GM18508 (cell line): Measurements from ENCODE around the gene C3.
"Not testable (repeated sequence)": the region's sequence is repeated elsewhere in the genome, so short reads cannot be mapped to it uniquely, and the experiment has no call there.

ENCODE experiments used
- ATAC-seq: cut with Tn5 transposase; IDR thresholded peaks from one replicate; pipeline ENCODE4 v1.9.1; 2021; ENCODE audit warnings: moderate number of reproducible peaks; ENCODE audit not compliant: insufficient read depth, unreplicated experiment

The C3 gene

GRCh38 chr19:6714749-6715555 lies 5.5 kb downstream of the C3 start:
- ATAC-seq, result no peak

DNA sequence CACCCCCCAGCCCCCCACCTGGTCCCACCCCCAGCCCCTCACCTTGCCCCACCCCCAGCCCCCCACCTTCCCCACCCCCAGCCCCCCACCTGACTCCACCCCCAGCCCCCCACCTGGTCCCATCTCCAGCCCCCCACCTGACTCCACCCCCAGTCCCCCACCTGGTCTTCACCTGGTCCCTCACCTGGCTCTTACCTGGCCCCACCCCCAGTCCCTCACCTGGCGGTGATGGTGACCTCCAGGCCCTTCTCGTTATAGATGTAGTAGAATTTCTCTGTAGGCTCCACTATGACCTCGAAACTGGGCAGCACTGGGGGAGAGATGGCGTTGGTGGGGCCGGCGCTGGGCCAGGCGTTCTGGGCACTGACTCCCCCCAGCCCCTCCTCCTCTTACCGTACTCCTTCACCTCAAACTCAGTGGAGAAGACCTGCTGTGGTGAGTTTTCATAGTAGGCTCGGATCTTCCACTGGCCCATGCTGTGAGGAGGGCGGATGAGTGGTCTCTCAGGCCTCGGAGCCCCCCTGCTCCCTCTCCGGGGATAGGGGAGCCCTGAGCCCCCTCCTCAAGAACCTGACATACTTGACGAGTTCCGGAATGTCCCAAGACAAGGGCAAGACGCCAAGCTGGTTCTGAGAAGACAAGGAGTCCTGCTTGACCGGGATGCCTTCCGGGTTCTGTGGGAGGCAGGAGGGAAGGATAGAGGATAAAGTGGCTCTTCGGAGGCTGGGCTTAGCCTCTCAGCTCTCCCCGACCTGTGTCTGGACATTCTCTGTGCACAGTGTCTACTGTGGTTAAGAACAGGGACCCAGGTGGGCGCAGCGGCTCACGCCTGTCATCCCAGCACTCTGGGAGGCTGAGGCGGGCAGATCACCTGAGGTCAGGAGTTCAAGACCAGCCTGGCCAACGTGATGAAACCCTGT lies 6.4 kb downstream of the C3 start:
- no peak for ATAC-seq

DNA sequence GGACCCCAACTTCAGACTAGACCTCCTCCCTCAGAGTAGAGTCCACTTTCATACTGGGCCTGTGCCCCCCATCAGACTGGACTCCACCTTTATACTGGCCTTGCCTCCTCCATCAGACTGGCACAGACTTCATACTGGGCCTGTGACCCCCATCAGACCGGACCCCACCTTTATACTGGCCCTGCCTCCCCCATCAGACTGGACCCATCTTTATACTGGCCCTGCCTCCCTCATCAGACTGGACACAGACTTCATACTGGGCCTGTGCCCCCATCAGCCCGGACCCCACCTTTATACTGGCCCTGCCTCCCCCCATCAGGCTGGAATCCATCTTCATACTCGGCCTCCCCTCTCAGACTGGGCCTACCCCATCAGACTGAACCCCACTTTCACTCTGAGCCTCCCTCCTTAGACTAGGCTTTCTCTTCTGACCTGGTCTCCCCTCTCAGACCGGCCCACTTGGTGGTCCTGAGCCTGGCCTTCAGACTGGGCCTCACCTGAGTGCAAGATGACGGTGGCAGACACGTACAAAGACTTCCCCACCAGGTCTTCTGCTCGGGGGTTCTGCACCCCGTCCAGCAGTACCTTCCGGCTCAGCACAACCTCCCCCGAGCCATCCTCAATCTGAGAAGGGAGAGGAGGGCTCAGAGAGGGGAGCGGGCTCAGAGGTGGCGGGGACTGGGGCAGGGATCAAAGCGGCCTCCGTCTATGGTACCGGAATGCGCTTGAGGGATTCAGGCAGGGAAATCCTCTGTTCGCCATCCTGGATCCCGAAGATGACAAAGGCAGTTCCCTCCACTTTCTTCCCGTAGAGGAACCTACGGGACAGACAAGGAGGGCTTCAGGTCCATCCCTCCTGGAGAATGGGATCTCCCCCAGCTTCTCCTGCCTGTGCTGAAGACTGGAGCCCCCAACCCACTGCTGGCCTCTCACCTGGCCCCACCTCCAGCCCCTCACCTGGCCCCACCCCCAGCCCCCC lies 7.5 kb downstream of the C3 start:
- no peak for ATAC-seq

- no peak for ATAC-seq
Measured at GRCh38 chr19:6712231-6712630, 8.2 kb downstream of the C3 start.

DNA sequence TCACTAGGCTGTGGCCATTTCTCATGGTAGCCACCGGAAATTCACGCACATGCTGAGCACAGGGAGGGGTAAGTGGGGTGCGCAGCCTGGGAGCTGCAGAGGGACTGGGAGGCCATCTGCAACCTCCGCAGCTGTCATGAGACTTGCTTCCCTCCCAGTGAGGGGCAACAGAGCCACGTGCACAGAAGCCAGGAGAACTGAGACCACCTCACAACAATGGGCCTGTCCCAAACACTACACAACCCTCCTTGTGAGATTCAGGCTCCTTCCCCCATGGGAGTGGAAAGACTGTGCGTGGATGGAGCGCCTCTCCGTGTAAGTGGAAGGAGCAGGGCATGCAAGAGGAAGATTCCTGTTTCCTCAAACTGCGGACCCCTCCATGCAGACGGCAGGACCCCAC lies 8.8 kb downstream of the C3 start:
- ATAC-seq, result no peak

GRCh38 chr19:6711078-6711361 lies 9.4 kb downstream of the C3 start:
- ATAC-seq, result no peak

- no peak for ATAC-seq
Measured at GRCh38 chr19:6710273-6711077, 10.0 kb downstream of the C3 start.

GRCh38 chr19:6709549-6709948 lies 10.9 kb downstream of the C3 start:
- ATAC-seq, result no peak

- not testable (repeated sequence) for ATAC-seq
Measured at GRCh38 chr19:6708913-6709312, 11.5 kb downstream of the C3 start.

DNA sequence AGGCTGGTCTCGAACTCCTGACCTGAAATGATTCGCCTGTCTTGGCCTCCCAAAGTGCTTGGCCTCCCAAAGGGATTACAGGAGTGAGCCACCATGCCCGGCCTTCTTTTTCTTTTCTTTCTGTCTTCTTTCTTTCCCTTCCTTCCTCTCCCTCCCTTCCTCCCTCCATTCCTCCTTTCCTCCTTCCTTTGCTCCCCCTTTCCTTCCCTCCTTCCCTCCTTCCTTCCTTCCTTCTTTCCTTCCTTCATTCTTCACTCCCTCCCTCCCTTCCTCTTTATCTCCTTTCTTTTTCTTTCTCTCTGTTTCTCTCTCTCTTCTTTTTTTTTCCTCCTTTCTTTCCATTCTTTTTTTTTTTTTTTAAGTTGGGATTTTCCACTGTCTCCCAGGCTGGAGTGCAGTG lies 12.1 kb downstream of the C3 start:
- no peak for ATAC-seq

DNA sequence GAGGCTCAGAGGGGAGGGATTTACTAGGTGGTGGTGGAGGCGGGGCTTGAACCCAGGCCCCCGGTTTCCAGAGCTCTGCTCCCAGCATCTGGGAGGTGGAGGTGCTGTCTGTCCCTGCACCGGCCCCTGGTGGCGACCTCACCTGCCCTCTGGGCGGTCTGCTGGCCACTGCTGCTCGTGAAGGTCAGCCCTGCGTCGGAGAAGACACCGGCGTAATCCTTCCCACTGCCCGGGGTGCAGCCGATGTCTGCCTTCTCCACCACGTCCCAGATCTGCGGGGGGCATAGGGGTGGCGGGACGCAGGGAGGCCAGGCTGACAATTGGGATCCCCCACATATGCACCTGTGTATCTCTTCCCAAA lies 12.8 kb downstream of the C3 start:
- no peak for ATAC-seq

DNA sequence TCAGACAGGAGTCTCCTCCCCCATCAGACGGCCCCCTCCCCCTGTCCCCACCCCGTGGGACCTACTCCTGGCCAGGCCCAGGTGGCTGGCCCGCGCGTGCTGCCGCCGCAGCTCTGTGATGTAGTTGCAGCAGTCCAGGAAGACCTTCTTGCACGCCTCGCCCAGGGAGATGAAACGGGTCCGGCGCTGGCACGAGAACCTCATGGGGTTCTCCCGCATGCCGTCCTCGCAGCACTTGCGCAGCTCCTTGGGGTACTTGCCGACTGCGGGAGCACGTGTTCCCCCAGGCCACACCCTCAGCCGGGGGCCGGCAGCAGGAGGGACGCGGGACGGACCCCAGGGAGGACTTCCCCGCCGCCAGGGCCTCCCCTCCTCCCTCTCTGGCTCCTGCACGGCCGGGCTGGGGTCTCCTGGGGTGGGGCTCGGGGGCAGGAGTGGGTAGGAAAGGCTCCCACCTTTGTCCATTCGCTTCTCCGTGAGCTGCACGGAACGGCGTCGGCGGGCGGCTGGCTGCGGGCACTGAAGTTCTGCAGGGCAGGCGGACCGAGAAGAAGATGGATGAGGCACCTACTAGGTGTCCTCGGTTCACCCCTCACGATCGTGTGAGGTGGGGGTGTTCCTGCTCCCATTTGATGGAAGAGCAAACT lies 13.3 kb downstream of the C3 start:
- no peak for ATAC-seq

- ATAC-seq, result no peak
Measured at GRCh38 chr19:6706633-6706958, 13.9 kb downstream of the C3 start.

DNA sequence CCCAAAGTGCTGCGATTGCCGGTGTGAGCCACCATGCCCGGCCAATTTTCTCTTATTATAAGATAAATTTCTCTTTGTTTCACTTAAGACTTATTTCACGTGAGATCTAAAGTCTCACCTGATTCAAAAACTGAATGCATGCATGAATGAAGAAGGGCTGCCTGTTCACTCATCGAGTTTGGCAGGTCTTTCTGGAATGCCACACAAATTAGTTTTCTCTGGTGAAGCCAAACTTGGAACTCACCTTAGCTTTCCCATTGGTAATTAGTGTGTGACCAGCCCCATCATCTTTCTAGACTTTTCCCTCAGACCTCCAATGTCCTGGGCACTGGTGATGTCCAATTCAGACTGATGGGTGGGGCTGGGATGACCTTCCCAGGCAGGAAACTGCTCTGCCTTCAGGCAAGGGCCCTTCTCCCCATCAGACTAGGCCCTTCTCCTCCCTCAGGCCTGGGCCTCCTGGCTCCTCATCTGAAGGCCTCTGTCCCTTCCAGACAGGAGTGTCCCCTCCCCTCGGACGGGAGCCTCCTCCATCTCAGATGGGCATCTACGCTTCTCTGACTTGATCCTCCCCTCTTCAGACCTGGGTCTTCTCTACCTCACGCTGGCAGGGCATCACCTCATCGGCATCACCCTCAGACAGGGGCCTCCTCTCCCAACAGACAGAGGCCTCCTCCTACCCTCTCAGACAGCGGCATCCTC lies 14.4 kb downstream of the C3 start:
- ATAC-seq, result no peak

DNA sequence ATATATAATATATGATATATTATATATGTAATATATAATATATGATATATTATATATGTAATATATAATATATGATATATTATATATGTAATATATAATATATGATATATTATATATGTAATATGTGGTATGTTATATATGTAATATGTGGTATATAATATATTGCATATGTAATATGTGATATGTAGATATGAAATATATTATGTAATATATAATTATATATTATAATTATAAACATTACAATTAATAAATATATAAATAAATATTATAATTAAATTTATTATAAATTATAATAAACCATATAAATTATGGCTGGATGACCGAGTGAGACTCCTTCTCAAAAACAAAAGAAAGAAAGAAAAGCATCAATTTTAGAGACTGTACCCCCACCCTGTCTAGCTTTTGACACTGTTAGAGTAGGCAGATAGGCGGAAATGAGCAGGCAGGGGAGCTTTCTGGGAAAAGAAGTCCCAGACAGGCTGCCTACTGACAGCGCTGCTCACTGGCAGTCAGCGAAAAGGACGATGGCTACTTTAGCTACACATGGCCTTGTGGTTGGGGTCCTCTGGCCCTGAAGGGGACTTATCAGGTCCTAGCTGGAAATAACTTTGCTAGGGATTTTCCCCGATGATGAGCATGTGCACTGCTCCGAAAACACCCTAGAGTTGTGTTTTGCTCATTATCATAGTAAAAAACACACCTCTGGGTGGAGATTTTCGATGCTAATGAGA lies 19.7 kb downstream of the C3 start:
- ATAC-seq, result no peak

GRCh38 chr19:6699935-6700334 lies 20.5 kb downstream of the C3 start:
- no peak for ATAC-seq

DNA sequence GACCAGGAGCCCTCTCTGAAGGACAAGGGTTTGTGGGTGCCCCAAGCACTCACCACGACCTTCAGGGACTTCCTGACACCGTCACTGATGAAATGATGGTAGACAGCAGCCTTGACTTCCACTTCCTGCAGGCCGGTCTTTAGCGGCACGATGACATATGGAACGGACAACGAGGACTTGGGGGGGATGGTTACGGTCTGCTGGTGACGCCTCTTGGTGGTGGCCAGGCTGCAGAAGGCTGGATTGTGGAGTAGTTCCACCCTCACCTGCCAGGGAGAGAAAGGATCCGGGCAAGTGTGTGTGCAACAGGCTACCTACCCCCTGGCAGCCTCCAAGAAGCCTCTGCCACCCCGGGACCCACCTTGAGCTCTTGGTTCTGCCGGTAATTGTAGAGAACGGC lies 23.2 kb downstream of the C3 start:
- no peak for ATAC-seq

DNA sequence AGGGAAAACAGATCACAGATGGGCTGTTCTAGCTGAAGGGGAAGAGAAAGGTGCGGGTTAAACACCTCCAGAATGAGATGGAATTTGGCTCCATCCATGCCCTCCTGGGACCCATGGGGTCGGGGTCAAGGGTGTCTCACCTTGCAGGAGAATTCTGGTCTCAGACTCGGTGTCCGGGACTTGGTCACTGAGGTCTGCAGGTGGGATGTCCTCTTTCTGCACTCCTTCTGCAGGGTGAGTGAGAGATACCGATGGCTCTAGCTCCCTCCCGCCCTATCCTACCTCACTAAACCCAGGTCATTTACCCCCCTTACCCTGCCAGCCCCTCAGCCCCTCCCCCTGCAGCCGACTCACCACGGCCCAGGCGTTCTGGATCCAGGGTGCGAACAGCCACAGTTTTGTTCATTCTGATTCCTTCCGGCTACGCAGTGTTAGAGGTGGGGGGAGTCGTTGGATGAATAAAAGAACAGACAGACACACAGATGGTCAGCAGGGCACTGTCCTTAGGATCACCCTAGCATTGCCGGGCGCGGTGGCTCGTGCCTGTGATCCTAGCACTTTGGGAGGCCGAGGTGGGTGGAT lies 24.1 kb downstream of the C3 start:
- ATAC-seq, result no peak
